Left lung (tissue), 10 donors: ENCODE results near the gene RAB17. TPM values are rescaled to one million over a fixed set of nuclear protein-coding genes. Genes with fewer than 3 reads are reported as not detected.

Experiments
- ATAC-seq: fragments of 200-7000 bp; cut with Tn5 transposase; one replicate; pipeline ENCODE4 v1.9.1; 2020; ENCODE audit warnings: moderate library complexity
- DNase-seq, 4 donors: peaks; one replicate each; pipeline ENCODE4 v3.0.0-alpha.2; 2013 to 2020
- H3K27ac ChIP-seq, 2 donors: fragments of 200-600 bp; sonication (generic) in 1 of 2; one replicate each; pipeline versions ENCODE4 v1.5.0 to v1.8.0; 2020 to 2021
- H3K27me3 ChIP-seq, 2 donors: fragments of 200-600 bp; sonication (generic) in 1 of 2; one replicate each; pipeline versions ENCODE4 v1.5.0 to v1.8.0; 2020 to 2021
- H3K36me3 ChIP-seq, 2 donors: fragments of 200-600 bp; sonication (generic) in 1 of 2; one replicate each; pipeline versions ENCODE4 v1.5.0 to v1.8.0; 2020 to 2021
- H3K4me1 ChIP-seq, 2 donors: fragments of 200-600 bp; one replicate each; pipeline ENCODE4 v1.8.0; 2021
- H3K4me3 ChIP-seq, 2 donors: fragments of 200-600 bp; sonication (generic) in 1 of 2; one replicate each; pipeline versions ENCODE4 v1.5.0 to v1.8.0; 2020 to 2021; ENCODE audit warnings: mild to moderate bottlenecking in 1 of 2
- H3K9me3 ChIP-seq, 2 donors: fragments of 200-600 bp; sonication (generic) in 1 of 2; one replicate each; pipeline versions ENCODE4 v1.5.0 to v1.8.0; 2020 to 2021
- CTCF ChIP-seq, 2 donors: fragments of 200-600 bp; sonication (generic) in 1 of 2; IDR thresholded peaks; one replicate each; pipeline versions ENCODE4 v1.5.0 to v1.8.0; 2021; ENCODE audit warnings: antibody characterized with exemption in 2 of 2
- intact Hi-C, 2 donors: fragments of 100-400 bp; cut with DNase I; formaldehyde crosslinking; loops; one replicate each; pipeline versions ENCODE4 v1.11.2 to v1.14.2; 2022
- polyA plus RNA-seq, 6 donors: library from polyadenylated mRNA; unstranded; fragments of 120-200 nt; gene quantifications; one replicate each; pipeline ENCODE4 v1.2.1, GENCODE V29; 2013; ENCODE audit not compliant: insufficient read length in 6 of 6
- total RNA-seq, 2 donors: library from RNA; stranded (reverse); fragmentation: NEBNext Ultra II Directional; extraction: Animal tissue kit (Norgen Biotek cat#: 25700); gene quantifications; one replicate each; pipeline ENCODE4 v1.2.1, GENCODE V29; 2021
- donor health status: DM: no; HTN: yes; CAD: no.
- donor health status: DM: no; HTN: no; CAD: no.

Gene RAB17
- total and polyA plus RNA-seq, 8 donors = 12.1 to 37.9 (median 18.7) TPM

GRCh38 chr2:237616734-237617586 is 26.4 kb upstream of the RAB17 start:
- peaks cover 0 to 7% of the 10 kb centered on the region in 2 donors for H3K27me3 ChIP-seq
- H3K36me3 ChIP-seq = no peaks in the 10 kb centered on the region
- ATAC-seq = peak; percentile 59
- peaks cover 30 to 52% of the 10 kb centered on the region in 2 donors for H3K4me1 ChIP-seq
- intact Hi-C loops = no loop called here
- H3K4me3 ChIP-seq = no peak overlapping the region
- peak overlapping the region; percentile 59 to 73 for H3K27ac ChIP-seq
- peak in 2 of 4 donors; percentile 76 to 83 for DNase-seq
- TF ChIP-seq CTCF (IDR thresholded peaks at IDR 0.05) = no peak
- H3K9me3 ChIP-seq = no peaks in the 10 kb centered on the region

DNA sequence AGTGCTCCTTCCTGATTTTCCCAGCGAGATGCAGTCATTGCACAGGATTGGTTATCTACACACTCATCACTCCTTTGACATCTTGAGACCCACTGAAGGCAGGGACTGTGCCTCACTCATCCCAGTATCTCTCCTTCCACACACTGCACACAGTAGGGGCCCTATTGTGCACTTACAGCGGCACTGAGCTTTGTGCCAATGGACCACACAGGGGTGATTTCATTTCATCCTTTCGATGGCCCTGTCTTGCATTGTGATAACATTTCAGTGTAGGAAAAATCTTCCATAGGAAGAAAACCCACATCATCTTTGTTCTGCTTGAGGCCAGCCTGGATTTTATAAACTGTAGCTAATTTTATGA is 25.8 kb upstream of the RAB17 start:
- H3K4me3 ChIP-seq = no peak overlapping the region
- H3K27ac ChIP-seq = peak overlapping the region; percentile 59 to 73
- ATAC-seq (no peak), DNase-seq (peak in 1 of 4 donors; percentile 19)
- peaks cover 30 to 52% of the 10 kb centered on the region in 2 donors for H3K4me1 ChIP-seq
- intact Hi-C loops = no loop called here
- TF ChIP-seq CTCF (IDR thresholded peaks at IDR 0.05) = no peak
- H3K36me3 ChIP-seq = no peaks in the 10 kb centered on the region
- H3K27me3 ChIP-seq = peaks cover 0 to 7% of the 10 kb centered on the region in 2 donors
- H3K9me3 ChIP-seq = no peaks in the 10 kb centered on the region

GRCh38 chr2:237615631-237616249 is 25.2 kb upstream of the RAB17 start:
- TF ChIP-seq CTCF (IDR thresholded peaks at IDR 0.05) = no peak
- DNase-seq = no peak
- no peak for ATAC-seq
- Histone ChIP-seq H3K27ac (peak overlapping the region; percentile 59 to 73), H3K27me3 (peaks cover 0 to 7% of the 10 kb centered on the region in 2 donors), H3K36me3 (no peaks in the 10 kb centered on the region), H3K4me1 (peaks cover 30 to 52% of the 10 kb centered on the region in 2 donors), H3K9me3 (no peaks in the 10 kb centered on the region), H3K4me3 (no peak overlapping the region)
- intact Hi-C loops = no loop called here

GRCh38 chr2:237614151-237614720 is 23.7 kb upstream of the RAB17 start:
- Histone ChIP-seq H3K9me3 (no peaks in the 10 kb centered on the region), H3K27me3 (peaks cover 0 to 7% of the 10 kb centered on the region in 2 donors), H3K4me3 (no peak overlapping the region), H3K27ac (peak overlapping the region in 1 of 2 donors; percentile 28), H3K36me3 (no peaks in the 10 kb centered on the region), H3K4me1 (peaks cover 30 to 52% of the 10 kb centered on the region in 2 donors)
- TF ChIP-seq CTCF (IDR thresholded peaks at IDR 0.05) = no peak
- ATAC-seq = peak; percentile 70
- no peak for DNase-seq
- intact Hi-C loops = no loop called here

DNA sequence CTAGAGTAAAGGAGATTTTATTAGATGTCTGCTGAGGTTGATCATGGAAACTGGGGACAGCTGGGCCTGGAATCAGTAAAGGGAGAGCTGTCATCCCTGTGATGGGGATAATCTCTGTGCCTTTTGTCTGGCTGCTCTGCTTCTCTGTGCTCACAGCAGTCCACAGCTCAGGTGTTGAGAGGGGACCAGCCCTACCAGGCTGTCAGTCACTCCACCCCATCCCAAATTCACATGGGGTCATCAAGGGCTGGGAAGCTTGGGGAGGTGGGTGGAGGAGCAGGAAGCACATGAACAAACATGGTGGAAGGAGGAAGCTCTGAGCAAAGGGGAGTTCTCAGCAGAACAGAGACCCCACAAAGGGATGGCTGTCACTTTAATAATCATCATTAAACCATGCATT is 23.1 kb upstream of the RAB17 start:
- Histone ChIP-seq H3K36me3 (no peaks in the 10 kb centered on the region), H3K27me3 (peaks cover 0 to 7% of the 10 kb centered on the region in 2 donors), H3K9me3 (no peaks in the 10 kb centered on the region), H3K4me3 (no peak overlapping the region), H3K4me1 (peaks cover 30 to 51% of the 10 kb centered on the region in 2 donors), H3K27ac (peak overlapping the region in 1 of 2 donors; percentile 28)
- TF ChIP-seq CTCF (IDR thresholded peaks at IDR 0.05) = no peak
- DNase-seq (no peak), ATAC-seq (no peak)
- intact Hi-C loops = no loop called here
